ENCODE results near the gene PLEKHN1. TPM values are rescaled to one million over a fixed set of nuclear protein-coding genes. Genes with fewer than 3 reads are reported as not detected.

PLEKHN1 gene
- total RNA-seq, 1 donor from 2014 or later, result 1.9 TPM

DNA sequence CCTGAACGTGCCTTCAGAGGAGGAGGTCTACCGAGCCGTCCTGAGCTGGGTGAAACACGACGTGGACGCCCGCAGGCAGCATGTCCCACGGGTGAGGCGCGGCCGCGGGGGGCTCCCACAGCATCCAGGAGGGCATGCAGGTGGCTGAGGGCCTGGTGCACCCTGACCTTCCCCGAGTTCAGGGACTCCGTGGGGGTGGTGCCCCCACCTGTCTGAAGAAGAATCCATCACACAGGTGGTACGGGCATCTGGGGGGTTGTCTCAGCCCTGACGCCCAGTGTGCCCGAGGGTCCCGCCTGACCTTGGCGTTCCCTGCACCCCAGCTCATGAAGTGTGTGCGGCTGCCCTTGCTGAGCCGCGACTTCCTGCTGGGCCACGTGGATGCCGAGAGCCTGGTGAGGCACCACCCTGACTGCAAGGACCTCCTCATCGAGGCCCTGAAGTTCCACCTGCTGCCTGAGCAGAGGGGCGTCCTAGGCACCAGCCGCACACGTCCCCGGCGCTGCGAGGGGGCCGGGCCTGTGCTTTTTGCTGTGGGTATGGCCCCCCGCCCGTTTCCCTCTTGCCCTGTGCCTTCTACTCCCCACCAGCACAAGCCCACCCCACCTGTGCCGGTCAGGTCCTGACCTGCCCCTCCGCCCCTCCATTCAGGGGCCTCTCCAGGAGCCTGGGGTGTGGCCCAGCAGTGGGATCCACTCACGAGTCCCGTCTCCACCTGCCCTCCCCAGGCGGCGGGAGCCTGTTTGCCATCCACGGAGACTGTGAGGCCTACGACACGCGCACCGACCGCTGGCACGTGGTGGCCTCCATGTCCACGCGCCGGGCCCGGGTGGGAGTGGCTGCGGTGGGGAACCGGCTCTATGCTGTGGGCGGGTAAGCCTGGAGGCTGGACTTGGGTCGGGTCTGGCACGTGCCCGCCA is 3.6 kb upstream of the PLEKHN1 start:
- DNase-seq, result no peak

DNA sequence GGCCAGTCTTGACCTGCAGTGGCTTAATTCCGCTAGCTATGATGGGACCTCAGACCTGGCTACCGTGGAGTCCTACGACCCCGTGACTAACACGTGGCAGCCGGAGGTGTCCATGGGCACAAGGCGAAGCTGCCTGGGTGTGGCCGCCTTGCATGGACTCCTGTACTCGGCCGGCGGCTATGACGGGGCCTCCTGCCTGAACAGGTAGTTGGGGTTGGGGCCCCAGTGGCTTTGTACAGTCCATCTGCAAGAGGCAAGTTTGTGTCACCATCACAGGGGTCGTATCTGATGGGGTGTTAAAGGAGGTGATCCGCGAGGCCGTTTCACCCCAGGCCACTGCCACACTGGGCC is 3.0 kb upstream of the PLEKHN1 start:
- DNase-seq, result no peak

DNA sequence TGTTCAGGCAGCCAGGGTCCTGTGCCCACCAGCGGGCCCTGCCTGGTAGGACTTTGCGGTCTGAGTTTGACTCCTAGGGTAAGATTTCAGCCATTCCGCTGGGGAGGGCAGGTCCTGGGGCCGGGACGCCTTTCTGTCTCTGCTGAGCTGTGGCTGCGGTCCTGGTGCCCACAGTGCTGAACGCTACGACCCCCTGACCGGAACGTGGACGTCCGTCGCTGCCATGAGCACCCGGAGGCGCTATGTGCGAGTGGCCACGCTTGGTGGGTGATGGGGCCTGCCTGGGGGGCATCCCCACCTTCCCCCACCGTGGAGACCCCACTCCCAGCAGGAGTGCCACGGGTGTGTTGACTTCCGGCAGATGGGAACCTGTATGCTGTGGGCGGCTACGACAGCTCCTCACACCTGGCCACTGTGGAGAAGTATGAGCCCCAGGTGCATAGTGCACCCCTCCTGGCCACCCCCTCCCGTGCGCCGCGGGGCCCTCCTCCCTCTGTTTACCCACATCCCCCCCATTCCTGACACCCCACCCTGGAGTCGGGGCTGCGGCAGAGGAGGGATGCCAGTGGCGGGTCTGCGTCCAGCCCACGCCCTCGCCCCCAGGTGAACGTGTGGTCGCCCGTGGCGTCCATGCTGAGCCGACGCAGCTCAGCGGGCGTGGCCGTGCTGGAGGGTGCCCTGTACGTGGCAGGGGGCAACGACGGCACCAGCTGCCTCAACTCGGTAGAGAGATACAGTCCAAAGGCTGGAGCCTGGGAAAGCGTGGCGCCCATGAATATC is 2.3 kb upstream of the PLEKHN1 start:
- no peak for DNase-seq

DNA sequence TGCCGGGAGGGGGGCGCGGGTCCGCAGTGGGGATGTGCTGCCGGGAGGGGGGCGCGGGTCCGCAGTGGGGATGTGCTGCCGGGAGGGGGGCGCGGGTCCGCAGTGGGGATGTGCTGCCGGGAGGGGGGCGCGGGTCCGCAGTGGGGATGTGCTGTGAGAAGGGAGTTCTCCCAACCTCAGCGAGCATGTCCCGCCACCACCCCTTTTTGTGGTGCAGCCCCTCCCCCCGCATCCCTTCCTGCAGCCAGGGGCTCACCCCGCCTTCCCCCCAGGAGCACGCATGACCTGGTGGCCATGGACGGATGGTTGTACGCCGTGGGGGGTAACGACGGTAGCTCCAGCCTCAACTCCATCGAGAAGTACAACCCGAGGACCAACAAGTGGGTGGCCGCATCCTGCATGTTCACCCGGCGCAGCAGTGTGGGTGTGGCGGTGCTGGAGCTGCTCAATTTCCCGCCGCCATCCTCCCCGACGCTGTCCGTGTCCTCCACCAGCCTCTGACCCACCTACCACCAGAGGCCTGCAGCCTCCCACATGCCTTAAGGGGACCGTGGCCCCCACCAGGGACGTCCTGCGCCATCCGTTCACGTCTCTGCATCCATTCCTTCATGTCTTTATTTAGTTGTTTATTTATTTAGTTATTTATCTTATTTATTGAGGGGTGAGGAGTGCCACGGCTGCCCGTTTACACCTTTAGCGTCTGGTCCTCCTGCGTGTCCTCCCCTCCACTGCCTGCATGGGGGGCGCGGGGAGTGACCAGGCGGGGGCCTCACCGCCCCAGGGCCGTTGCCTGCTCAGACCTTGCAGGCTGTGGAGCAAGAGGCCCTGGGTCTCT is 1.4 kb upstream of the PLEKHN1 start:
- no peak for DNase-seq

- no peak for DNase-seq
Measured at GRCh38 chr1:965526-966134, 652 bp upstream of the PLEKHN1 start.

DNA sequence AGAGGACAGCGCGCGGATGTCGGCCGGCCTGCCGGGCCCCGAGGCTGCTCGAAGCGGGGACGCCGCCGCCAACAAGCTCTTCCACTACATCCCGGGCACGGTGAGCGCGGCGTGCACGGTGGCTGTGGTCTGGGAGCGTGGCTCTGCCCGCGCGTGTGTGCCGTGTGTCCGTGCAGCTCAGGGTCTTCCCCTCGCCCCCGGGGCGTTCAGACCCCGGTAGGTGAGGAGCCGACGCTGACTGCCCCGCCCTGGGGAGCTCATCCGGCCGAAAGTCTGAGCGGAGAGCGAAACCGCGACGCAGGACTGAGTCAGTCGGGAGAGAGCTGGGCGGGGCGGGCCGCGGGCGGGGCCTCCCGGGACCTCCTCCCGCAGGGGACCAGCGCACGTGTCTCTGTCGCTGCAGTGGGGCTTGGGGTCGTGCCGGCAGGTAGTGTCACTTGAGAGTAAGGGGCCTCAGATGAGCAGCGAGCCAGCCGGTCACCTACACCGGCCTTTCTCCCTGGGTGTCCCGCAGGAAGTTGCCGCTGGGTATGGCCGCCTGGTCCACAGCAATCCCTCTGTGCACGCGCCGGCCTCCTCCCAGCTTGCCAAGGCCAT is 520 bp downstream of the PLEKHN1 start:
- no peak for DNase-seq

DNA sequence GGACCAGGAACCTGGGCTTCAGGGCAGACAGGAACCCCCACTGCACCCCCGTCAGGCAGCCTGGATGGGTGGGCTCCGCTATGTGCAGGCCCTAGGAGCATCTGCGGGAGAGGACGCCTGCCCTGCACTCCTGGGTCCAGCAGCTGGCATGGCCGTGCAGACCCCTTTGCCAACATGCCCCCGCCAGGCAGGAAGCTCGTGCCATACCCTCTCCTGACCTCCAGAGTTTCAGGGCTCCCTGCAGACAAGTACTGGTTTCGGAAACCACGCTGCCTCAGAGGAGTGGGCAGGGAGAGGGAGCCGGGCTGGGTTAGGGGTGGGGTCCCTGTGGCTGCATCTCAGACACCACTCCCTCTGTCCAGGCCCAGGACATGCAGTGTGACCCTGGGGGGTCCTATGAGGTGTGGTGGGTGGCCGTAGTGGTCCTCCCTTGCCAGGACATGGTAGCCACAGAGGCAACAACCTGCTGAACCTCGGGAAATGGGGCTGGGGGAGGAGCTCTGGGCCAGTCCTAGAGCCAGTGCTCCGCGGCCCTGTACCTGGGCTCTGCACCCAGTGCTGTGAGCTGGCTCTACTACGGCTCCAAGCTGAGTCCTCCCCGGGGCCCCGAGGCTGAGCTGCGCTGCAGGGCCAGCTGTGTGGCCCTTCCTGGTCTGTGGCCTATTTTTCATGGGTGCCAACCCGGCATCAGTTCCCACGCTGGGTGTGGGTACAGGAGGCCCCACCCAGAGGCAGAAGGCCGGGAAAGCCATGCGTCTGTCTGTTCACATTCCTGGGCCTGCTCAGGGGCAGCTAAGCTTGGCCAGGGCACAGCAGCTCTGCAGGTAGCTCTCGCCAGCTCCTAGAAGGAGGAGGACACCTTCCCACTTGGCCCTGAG is 1.4 kb downstream of the PLEKHN1 start:
- DNase-seq, result no peak

DNA sequence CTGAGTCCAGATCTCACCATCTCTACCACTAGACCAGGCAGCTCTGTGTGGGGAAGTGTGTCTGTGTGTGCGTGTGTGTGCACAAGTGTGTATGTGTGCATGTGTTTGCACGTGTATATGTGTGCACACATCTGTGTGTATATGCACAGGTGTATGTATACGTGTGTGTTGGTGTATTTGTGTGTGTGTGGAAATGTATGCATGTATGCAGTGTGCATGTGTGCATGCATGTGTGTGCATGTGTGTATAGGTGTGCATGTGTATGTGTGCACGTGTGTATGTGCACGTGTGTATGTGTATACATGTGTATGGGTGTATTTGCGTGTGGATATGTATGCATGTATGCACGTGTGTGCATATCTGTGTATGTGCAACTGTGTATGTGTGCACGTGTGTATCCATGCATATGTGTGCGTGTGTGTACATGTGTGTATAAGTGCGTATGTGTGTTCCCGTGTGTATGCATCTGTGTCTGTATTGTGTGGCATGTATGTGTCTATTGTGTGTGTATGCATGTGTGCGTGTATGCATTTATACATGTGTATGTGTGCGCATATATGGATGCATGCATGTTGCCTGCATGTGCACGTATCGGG is 3.1 kb downstream of the PLEKHN1 start:
- no peak for DNase-seq

GRCh38 chr1:970242-970972 is 4.1 kb downstream of the PLEKHN1 start:
- DNase-seq, result no peak

DNA sequence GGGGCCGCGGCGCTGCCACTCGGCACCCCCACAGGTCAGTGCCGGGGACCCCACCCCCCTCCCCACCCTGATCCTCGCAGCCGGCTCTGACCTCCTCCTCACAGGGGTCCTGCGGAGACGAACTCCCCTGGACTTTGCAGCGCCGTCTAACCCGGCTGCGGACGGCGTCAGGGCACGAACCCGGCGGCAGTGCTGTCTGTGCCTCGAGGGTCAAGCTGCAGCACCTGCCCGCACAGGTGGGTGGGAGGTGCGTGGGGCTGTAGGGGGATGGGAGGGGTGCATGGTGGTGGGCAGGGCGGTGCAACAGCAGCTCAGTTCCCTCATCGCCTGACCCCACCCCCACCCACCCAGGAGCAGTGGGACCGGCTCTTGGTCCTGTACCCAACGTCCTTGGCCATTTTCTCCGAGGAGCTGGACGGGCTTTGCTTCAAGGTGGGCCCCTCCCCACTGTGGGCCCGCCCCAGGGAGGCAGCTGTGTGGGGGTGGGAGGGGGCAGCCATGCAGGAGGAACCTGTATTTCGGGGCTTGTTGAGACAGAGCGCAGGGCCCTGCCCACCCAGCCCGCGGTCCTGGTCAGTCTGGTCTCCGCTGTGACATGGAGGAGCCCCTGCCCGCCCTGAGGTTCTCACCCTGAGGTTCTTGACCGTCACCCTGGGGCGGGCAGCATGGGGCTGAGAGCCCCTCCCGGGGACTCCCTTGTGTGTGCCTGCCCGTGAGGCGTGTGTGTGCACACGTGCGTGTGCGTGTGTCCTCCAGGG is 4.9 kb downstream of the PLEKHN1 start:
- no peak for DNase-seq

DNA sequence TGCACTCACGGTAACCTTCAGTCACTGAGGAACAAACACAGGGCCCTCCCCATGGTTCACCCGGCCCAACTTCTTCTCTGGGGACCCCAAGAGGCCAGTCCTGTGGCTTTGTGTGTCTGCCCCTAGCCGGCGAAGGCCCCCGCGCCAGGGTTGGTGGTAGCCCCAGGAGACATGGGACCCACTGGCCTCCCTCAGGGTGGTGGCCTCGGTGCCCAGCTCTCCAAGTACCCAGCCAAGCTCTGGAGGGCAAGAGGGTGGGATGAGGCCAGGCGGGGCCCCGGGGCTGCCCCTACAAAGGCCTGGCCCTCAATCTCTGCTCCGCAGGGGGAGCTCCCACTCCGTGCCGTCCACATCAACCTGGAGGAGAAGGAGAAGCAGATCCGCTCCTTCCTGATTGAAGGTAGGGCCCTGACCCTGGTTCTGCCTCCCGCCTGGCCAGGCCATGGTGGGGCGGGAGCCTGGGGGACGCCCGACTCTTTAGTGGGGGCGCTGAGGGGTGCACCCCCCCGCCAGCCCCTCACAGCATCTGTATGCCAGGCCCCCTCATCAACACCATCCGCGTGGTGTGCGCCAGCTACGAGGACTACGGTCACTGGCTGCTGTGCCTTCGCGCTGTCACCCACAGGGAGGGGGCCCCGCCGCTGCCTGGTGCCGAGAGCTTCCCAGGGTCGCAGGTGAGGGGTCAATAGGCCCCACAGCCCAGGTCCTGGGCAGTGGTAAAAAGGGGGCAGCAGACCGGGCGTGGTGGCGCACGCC is 5.6 kb downstream of the PLEKHN1 start:
- no peak for DNase-seq

GRCh38 chr1:972726-973458 is 6.6 kb downstream of the PLEKHN1 start:
- no peak for DNase-seq

DNA sequence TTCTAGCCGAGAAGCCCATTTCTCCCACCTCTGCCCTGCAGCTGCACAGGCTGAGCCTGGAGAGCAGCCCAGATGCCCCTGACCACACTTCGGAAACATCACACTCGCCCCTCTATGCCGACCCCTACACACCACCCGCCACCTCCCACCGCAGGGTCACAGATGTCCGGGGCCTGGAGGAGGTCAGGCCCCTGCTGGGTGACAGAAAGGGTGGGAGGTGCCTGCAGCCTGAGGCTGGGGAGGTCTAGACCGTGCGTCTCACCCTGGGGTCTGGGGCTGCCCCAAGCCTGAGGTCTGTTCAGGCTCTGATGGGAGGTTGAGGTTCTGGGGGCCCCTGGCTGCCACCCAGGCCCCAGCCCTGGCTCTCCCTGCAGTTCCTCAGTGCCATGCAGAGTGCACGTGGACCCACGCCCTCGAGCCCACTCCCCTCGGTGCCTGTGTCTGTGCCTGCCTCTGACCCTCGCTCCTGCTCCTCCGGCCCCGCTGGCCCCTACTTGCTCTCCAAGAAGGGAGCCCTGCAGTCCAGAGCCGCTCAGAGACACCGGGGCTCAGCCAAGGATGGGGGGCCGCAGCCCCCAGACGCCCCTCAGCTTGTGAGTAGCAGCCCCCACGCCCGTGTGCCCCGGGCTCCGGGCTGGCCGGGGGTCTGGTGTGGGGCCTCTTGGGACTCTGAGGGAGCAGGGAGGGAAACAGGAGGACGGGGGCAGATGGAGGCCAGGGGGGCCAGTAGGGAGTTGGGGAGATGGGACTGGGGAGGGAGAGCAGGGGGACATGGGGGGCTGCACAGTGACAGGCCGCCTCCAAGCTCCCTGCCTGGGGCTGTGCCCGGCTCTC is 7.4 kb downstream of the PLEKHN1 start:
- DNase-seq, result no peak

DNA sequence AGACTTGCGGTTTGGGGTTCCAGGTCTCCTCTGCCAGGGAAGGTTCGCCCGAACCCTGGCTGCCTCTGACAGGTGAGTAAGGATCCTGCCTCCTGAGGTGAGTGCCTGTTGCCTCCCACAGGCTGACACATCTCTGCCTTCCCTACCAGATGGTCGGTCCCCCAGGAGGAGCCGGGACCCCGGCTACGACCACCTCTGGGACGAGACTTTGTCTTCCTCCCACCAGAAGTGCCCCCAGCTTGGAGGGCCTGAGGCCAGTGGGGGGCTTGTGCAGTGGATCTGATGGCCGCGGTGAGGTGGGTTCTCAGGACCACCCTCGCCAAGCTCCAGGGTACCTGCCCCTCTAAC is 8.0 kb downstream of the PLEKHN1 start:
- DNase-seq, result no peak

DNA sequence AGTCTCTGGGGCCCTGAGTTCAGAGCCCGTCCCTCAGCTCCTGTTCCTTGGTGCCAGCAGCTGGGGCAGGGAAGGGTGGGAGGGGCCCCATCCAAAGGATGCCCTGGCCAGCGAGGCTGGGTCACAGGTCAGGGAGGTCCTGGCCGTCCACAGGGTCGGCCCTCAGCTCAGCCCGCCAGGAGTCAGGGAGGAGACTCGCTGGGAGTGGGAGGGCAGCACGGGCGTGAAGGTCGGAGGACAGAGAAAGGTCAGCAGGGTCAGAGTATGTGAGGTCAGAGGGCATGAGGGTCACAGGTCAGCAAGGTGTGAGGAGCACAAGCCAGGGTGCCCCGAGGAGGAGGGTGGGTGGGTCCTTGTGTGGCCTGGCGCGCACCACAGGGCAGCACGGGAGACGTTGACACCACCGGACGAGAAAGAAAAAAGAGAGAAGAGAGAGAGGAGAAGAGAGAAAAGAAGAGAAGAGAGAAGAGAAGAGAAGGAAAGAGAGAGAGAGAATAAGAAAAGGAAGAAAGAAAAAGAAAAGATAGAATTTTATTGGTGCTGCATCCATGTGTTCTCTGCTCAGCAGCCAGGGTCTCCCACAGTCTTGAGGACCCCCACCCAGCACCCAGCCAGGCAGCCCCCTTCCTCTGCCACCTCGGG is 8.5 kb downstream of the PLEKHN1 start:
- no peak for DNase-seq

- DNase-seq, result no peak
Measured at GRCh38 chr1:975365-975764, 9.1 kb downstream of the PLEKHN1 start.

Measured in skin of body (tissue), 2 donors.